GM19395 (cell line): ENCODE results near the gene CFAP99.

Experiments
- ATAC-seq: cut with Tn5 transposase; IDR thresholded peaks from one replicate; pipeline ENCODE4 v1.9.1; 2021; ENCODE audit warnings: mild to moderate bottlenecking, moderate library complexity; ENCODE audit not compliant: unreplicated experiment

The CFAP99 gene

GRCh38 chr4:2445130-2445529 lies 26.4 kb downstream of the CFAP99 start:
- ATAC-seq: no peak

GRCh38 chr4:2445571-2445970 lies 26.8 kb downstream of the CFAP99 start:
- no peak for ATAC-seq

- no peak for ATAC-seq
Observed at GRCh38 chr4:2446656-2447564, 28.2 kb downstream of the CFAP99 start.

- no peak for ATAC-seq
Observed at GRCh38 chr4:2448589-2448988, 29.8 kb downstream of the CFAP99 start.

GRCh38 chr4:2449051-2449450 lies 30.3 kb downstream of the CFAP99 start:
- no peak for ATAC-seq

- no peak for ATAC-seq
Observed at GRCh38 chr4:2449511-2450392, 31.0 kb downstream of the CFAP99 start.

- no peak for ATAC-seq
Observed at GRCh38 chr4:2450394-2451035, 31.8 kb downstream of the CFAP99 start.

- ATAC-seq: no peak
Observed at GRCh38 chr4:2451036-2451520, 32.3 kb downstream of the CFAP99 start.

GRCh38 chr4:2451821-2452785 lies 33.3 kb downstream of the CFAP99 start:
- ATAC-seq: no peak

- no peak for ATAC-seq
Observed at GRCh38 chr4:2457481-2458295, 38.9 kb downstream of the CFAP99 start.

- no peak for ATAC-seq
Observed at GRCh38 chr4:2458546-2459491, 40.1 kb downstream of the CFAP99 start.

GRCh38 chr4:2459589-2460349 lies 41.0 kb downstream of the CFAP99 start:
- no peak for ATAC-seq

- ATAC-seq: no peak
Observed at GRCh38 chr4:2461246-2461960, 42.6 kb downstream of the CFAP99 start.

GRCh38 chr4:2462218-2462991 lies 43.6 kb downstream of the CFAP99 start:
- ATAC-seq: peak; percentile 76

GRCh38 chr4:2462992-2463762 lies 44.4 kb downstream of the CFAP99 start:
- no peak for ATAC-seq
